ENCODE data around the gene CDH12. TPM values are rescaled to one million over a fixed set of nuclear protein-coding genes. Genes with fewer than 3 reads are reported as not detected.

The CDH12 gene
- total RNA-seq, 1 experiment from 2014 or later: not detected

GRCh38 chr5:22033066-22033465 lies 820.1 kb downstream of the CDH12 start:
- Histone ChIP-seq H3K4me1 (ENCODE audit: control insufficient read depth in 1 of 2, insufficient read depth in 2 of 2, low read length in 2 of 2) (no peaks in the 10 kb centered on the region), H3K27me3 (ENCODE audit: insufficient read depth, low read length) (no peaks in the 10 kb centered on the region), H3K79me2 (ENCODE audit: insufficient read depth, low read length) (no peaks in the 10 kb centered on the region), H3K36me3 (ENCODE audit: control insufficient read depth in 1 of 2, insufficient read depth in 2 of 2, low read length in 2 of 2) (no peaks in the 10 kb centered on the region), H3K4me2 (ENCODE audit: low read length) (no peak overlapping the region), H2AFZ (ENCODE audit: low read depth, low read length, poor library complexity, severe bottlenecking) (no peak overlapping the region), H3K9me3 (ENCODE audit: control insufficient read depth in 1 of 2, insufficient read depth in 1 of 2, low read depth in 1 of 2, low read length in 2 of 2) (peaks cover 6 to 19% of the 10 kb centered on the region in 2 experiments; a peak in 2 of 4 replicates), H4K20me1 (ENCODE audit: insufficient read depth) (no peaks in the 10 kb centered on the region), H3K9me2 (ENCODE audit: insufficient read depth) (no peaks in the 10 kb centered on the region), H3K9ac (ENCODE audit: low read length) (no peak overlapping the region), H3K27ac (ENCODE audit: low read depth, low read length) (no peak overlapping the region), H3K4me3 (replicated peaks in 1 of 2; ENCODE audit: low read depth in 1 of 2, low read length in 2 of 2) (no peak overlapping the region)
- TF ChIP-seq, protein P1, sequence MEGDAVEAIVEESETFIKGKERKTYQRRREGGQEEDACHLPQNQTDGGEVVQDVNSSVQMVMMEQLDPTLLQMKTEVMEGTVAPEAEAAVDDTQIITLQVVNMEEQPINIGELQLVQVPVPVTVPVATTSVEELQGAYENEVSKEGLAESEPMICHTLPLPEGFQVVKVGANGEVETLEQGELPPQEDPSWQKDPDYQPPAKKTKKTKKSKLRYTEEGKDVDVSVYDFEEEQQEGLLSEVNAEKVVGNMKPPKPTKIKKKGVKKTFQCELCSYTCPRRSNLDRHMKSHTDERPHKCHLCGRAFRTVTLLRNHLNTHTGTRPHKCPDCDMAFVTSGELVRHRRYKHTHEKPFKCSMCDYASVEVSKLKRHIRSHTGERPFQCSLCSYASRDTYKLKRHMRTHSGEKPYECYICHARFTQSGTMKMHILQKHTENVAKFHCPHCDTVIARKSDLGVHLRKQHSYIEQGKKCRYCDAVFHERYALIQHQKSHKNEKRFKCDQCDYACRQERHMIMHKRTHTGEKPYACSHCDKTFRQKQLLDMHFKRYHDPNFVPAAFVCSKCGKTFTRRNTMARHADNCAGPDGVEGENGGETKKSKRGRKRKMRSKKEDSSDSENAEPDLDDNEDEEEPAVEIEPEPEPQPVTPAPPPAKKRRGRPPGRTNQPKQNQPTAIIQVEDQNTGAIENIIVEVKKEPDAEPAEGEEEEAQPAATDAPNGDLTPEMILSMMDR (IDR thresholded peaks at IDR 0.05 in 2 of 3, conservative IDR thresholded peaks at IDR 0.05 in 1 of 3; ENCODE audit: borderline replicate concordance in 1 of 3, insufficient read depth in 1 of 3, low read depth in 2 of 3, low read length in 2 of 3): no peak
- TF ChIP-seq ZNF274 (IDR thresholded peaks at IDR 0.05; ENCODE audit: low read depth, low read length) (no peak), SIN3A (IDR thresholded peaks at IDR 0.05; ENCODE audit: low read depth) (no peak), POLR2A (IDR thresholded peaks at IDR 0.05; ENCODE audit: borderline replicate concordance, extremely low read depth, insufficient read depth, insufficient read length) (no peak), ELF1 (IDR thresholded peaks at IDR 0.05; ENCODE audit: borderline replicate concordance, low read depth) (no peak), TCF7L2 (IDR thresholded peaks at IDR 0.05; ENCODE audit: borderline replicate concordance, extremely low read depth, insufficient read depth, insufficient read length) (no peak), POLR2AphosphoS5 (IDR thresholded peaks at IDR 0.05; ENCODE audit: low read depth, low read length) (no peak), SRF (IDR thresholded peaks at IDR 0.05; ENCODE audit: low read depth) (no peak), ATF3 (IDR thresholded peaks at IDR 0.05) (no peak), EGR1 (IDR thresholded peaks at IDR 0.05; ENCODE audit: low read depth) (no peak), ZBTB33 (IDR thresholded peaks at IDR 0.05; ENCODE audit: extremely low read depth, insufficient replicate concordance, low read length) (no peak), YY1 (IDR thresholded peaks at IDR 0.05; ENCODE audit: extremely low read depth, insufficient replicate concordance, low read depth, low read length) (no peak), MAX (IDR thresholded peaks at IDR 0.05) (no peak), SP1 (IDR thresholded peaks at IDR 0.05; ENCODE audit: low read depth) (no peak), ZFX (IDR thresholded peaks at IDR 0.05) (no peak), CBX3 (IDR thresholded peaks at IDR 0.05; ENCODE audit: low read depth) (no peak)
- TF ChIP-seq, protein P2, sequence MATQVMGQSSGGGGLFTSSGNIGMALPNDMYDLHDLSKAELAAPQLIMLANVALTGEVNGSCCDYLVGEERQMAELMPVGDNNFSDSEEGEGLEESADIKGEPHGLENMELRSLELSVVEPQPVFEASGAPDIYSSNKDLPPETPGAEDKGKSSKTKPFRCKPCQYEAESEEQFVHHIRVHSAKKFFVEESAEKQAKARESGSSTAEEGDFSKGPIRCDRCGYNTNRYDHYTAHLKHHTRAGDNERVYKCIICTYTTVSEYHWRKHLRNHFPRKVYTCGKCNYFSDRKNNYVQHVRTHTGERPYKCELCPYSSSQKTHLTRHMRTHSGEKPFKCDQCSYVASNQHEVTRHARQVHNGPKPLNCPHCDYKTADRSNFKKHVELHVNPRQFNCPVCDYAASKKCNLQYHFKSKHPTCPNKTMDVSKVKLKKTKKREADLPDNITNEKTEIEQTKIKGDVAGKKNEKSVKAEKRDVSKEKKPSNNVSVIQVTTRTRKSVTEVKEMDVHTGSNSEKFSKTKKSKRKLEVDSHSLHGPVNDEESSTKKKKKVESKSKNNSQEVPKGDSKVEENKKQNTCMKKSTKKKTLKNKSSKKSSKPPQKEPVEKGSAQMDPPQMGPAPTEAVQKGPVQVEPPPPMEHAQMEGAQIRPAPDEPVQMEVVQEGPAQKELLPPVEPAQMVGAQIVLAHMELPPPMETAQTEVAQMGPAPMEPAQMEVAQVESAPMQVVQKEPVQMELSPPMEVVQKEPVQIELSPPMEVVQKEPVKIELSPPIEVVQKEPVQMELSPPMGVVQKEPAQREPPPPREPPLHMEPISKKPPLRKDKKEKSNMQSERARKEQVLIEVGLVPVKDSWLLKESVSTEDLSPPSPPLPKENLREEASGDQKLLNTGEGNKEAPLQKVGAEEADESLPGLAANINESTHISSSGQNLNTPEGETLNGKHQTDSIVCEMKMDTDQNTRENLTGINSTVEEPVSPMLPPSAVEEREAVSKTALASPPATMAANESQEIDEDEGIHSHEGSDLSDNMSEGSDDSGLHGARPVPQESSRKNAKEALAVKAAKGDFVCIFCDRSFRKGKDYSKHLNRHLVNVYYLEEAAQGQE (IDR thresholded peaks at IDR 0.05; ENCODE audit: low read depth): no peak
- RAD21 ChIA-PET (ENCODE audit: low non-redundant PET in 1 of 2, low total read pairs in 2 of 2, uncharacterized antibody in 2 of 2, unreplicated experiment in 2 of 2): no interaction called here
- CTCF ChIA-PET: no interaction called here
- ATAC-seq (no peak), DNase-seq (ENCODE audit: low read depth, low spot score) (no peak)
- BruUV-seq (replicated peaks): no TSS peak
- intact Hi-C loops (cut with micrococcal nuclease): no loop called here
- POLR2A ChIA-PET: no interaction called here
